Lower lobe of right lung (tissue), 2 donors: ENCODE data around the gene KDM4B. TPM values are rescaled to one million over a fixed set of nuclear protein-coding genes. Genes with fewer than 3 reads are reported as not detected.

ENCODE experiments used
- ATAC-seq, 2 donors: fragments of 200-7000 bp; cut with Tn5 transposase; one replicate each; pipeline ENCODE4 v1.9.1; 2020 to 2022; ENCODE audit warnings: mild to moderate bottlenecking in 2 of 2, moderate library complexity in 2 of 2
- DNase-seq: peaks from one replicate; pipeline ENCODE4 v3.0.0-alpha.2; 2020
- H3K27ac ChIP-seq: fragments of 200-600 bp; one replicate; pipeline ENCODE4 v1.8.0; 2022
- H3K27me3 ChIP-seq: fragments of 200-600 bp; one replicate; pipeline ENCODE4 v1.8.0; 2022; ENCODE audit warnings: low read depth
- H3K36me3 ChIP-seq: fragments of 200-600 bp; one replicate; pipeline ENCODE4 v1.8.0; 2022; ENCODE audit warnings: mild to moderate bottlenecking
- H3K4me1 ChIP-seq: fragments of 200-600 bp; one replicate; pipeline ENCODE4 v1.8.0; 2022
- H3K4me3 ChIP-seq: fragments of 200-600 bp; one replicate; pipeline ENCODE4 v1.8.0; 2022; ENCODE audit warnings: mild to moderate bottlenecking
- H3K9me3 ChIP-seq: fragments of 200-600 bp; one replicate; pipeline ENCODE4 v1.8.0; 2022
- intact Hi-C: fragments of 100-400 bp; cut with DNase I; formaldehyde crosslinking; loops from one replicate; pipeline ENCODE4 v1.11.0; 2022
- total RNA-seq: library from RNA; stranded (reverse); fragmentation: NEBNext Ultra II Directional; extraction: Animal tissue kit (Norgen Biotek cat#: 25700); gene quantifications from one replicate; pipeline ENCODE4 v1.2.1, GENCODE V29; 2021
- TF ChIP-seq, protein P1 (sequence below): fragments of 200-600 bp; IDR thresholded peaks from one replicate; pipeline ENCODE4 v1.8.0; 2022; ENCODE audit warnings: antibody characterized with exemption, mild to moderate bottlenecking
- donor health status: DM: no; HTN: yes; CAD: no; lungs with severe emphysema.

Gene KDM4B
- total RNA-seq, 1 donor from 2014 or later = 40.3 TPM

DNA sequence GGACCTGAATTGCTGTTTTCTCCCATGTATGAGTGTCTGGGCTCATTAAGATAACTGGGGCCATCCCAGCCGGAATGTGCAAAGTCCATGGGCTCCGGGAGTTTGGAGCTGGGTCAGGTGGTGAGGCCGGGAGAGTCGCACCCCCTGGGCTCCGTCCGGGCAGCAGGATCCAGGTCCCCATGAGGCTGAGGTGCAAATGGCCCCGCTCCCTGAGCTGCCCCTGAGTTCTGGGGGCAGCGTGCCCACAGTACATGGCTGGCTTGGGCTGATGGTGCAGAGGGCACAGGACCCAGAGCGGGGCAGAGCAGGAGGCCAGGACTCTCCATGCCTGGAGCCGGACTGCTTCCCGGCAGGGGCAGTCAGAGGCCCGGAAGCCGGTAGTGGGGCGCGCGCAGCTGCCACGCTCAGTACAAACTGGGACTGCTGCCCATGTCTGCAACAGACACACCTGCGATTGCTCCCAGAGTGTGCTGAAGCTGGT lies 136.0 kb downstream of the KDM4B start:
- H3K4me1 ChIP-seq = peaks cover 13% of the 10 kb centered on the region
- H3K4me3 ChIP-seq = no peak overlapping the region
- TF ChIP-seq, protein P1, sequence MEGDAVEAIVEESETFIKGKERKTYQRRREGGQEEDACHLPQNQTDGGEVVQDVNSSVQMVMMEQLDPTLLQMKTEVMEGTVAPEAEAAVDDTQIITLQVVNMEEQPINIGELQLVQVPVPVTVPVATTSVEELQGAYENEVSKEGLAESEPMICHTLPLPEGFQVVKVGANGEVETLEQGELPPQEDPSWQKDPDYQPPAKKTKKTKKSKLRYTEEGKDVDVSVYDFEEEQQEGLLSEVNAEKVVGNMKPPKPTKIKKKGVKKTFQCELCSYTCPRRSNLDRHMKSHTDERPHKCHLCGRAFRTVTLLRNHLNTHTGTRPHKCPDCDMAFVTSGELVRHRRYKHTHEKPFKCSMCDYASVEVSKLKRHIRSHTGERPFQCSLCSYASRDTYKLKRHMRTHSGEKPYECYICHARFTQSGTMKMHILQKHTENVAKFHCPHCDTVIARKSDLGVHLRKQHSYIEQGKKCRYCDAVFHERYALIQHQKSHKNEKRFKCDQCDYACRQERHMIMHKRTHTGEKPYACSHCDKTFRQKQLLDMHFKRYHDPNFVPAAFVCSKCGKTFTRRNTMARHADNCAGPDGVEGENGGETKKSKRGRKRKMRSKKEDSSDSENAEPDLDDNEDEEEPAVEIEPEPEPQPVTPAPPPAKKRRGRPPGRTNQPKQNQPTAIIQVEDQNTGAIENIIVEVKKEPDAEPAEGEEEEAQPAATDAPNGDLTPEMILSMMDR = no peak
- H3K9me3 ChIP-seq = peaks cover 4% of the 10 kb centered on the region
- DNase-seq (no peak), ATAC-seq (no peak)
- intact Hi-C loops = no loop called here
- H3K27me3 ChIP-seq = no peaks in the 10 kb centered on the region
- H3K36me3 ChIP-seq = peaks cover 28% of the 10 kb centered on the region
- H3K27ac ChIP-seq = no peak overlapping the region

DNA sequence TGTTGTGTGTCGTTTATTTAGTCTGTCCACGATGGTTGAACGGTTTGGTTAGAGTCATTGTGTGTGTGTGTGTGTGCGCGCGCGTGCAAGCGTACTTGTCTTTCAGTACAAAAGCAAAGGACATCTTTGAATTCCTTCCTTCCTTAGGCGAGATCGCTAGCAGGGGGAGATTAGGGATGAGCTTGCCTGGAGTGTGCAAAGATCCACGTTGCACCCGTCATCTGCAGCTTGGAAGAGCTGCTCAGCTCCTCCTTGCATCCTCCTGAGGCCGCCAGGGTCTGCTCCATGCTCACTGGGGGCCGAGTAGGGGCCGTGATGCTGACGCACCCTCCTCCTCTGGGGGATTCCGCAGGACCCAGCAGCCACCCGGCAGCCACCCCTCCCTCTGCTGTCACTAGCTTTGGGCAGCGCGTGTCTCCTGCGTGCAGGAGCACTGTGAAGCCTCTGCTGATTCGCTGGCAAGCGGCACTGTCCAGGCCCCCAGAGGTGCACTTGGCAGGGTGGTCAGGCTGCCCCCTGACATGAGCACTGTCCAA lies 137.3 kb downstream of the KDM4B start:
- Histone ChIP-seq H3K4me1 (peaks cover 13% of the 10 kb centered on the region), H3K27ac (no peak overlapping the region), H3K4me3 (no peak overlapping the region), H3K27me3 (no peaks in the 10 kb centered on the region), H3K9me3 (no peaks in the 10 kb centered on the region), H3K36me3 (peaks cover 42% of the 10 kb centered on the region)
- no peak for ATAC-seq
- TF ChIP-seq, protein P1 = no peak
- intact Hi-C loops = no loop called here
- DNase-seq = no peak

GRCh38 chr19:5106971-5107370 lies 138.1 kb downstream of the KDM4B start:
- Histone ChIP-seq H3K4me3 (no peak overlapping the region), H3K36me3 (peaks cover 45% of the 10 kb centered on the region), H3K9me3 (no peaks in the 10 kb centered on the region), H3K4me1 (peaks cover 13% of the 10 kb centered on the region), H3K27me3 (no peaks in the 10 kb centered on the region), H3K27ac (no peak overlapping the region)
- TF ChIP-seq, protein P1 = no peak
- ATAC-seq (no peak), DNase-seq (no peak)
- intact Hi-C loops = no loop called here

- ATAC-seq = no peak
- no peak for DNase-seq
- Histone ChIP-seq H3K27ac (no peak overlapping the region), H3K4me3 (no peak overlapping the region), H3K27me3 (no peaks in the 10 kb centered on the region), H3K4me1 (peaks cover 13% of the 10 kb centered on the region), H3K36me3 (peaks cover 51% of the 10 kb centered on the region), H3K9me3 (no peaks in the 10 kb centered on the region)
- intact Hi-C loops = no loop called here
- TF ChIP-seq, protein P1 = no peak
Measured at GRCh38 chr19:5107432-5108122, 138.7 kb downstream of the KDM4B start.

DNA sequence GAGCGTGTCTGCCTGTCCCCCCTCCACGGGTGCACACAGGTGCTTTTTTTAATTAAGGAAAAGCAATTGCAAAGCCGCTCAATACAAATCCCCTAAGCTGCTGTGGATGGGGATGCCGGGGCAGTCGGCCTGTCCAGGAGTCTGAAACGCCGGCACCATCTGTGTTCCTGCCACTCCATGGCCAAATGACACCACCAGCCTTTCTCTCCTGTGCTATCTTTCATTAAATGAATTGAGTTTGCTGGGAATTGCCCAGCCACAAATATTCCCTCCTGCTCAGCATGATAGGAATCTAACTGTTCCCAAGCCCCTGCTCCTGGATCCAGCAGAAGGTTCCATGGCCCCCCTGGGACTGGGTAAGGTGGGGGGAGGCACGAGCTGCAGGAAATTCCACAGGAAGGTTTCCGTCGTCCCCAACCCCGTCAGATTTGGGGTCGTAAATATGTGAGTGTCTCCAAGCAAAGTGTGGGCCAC lies 139.2 kb downstream of the KDM4B start:
- TF ChIP-seq, protein P1 = no peak
- Histone ChIP-seq H3K9me3 (no peaks in the 10 kb centered on the region), H3K4me3 (no peak overlapping the region), H3K36me3 (peaks cover 57% of the 10 kb centered on the region), H3K27ac (no peak overlapping the region), H3K4me1 (peaks cover 9% of the 10 kb centered on the region), H3K27me3 (no peaks in the 10 kb centered on the region)
- ATAC-seq (no peak), DNase-seq (no peak)
- intact Hi-C loops = no loop called here
